ENCODE results near the gene ABHD2.

DNA sequence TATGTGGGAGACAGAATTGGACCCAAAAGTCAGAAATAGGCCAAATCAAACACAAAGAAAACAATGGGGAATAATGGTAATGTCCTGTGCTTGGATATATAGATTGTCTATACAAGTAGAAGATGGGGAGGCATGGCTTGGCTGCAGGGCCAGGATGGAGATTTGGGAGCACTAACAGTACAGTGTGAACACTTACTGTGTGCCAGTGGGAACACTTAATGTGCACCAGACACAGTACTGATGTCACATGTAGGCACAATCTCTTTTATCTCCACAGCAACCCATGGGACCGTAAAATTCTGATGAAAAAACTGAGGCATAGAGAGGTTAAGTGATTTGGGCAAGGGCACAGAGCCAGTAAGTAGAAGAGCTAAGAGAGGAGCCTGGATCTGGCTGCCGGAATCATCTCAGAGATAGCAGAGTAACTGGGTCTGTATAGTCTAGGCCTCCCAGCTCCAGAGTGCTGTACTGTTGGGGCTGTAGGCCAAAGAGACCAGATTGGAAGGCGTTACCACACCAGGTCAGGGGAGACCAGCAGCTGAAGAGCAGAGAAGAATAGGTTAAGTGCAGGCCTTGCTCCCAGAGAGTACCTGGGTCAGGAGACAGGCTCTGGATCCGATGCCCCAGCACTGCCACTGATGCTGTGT is 69.8 kb downstream of the ABHD2 start:
- TF ChIP-seq POLR2AphosphoS5 (IDR thresholded peaks at IDR 0.05; ENCODE audit: low read depth, low read length) (no peak), TAF1 (IDR thresholded peaks at IDR 0.05; ENCODE audit: borderline replicate concordance, insufficient read depth, low read length) (no peak), REST (IDR thresholded peaks at IDR 0.05; ENCODE audit: insufficient read depth in 1 of 2, low read depth in 2 of 2, low read length in 2 of 2) (no peak), SIN3A (IDR thresholded peaks at IDR 0.05; ENCODE audit: borderline replicate concordance, insufficient read depth, low read length) (no peak), FOXP2 (optimal IDR thresholded peaks at IDR 0.05; ENCODE audit: borderline replicate concordance, extremely low read depth, extremely low read length, insufficient read depth) (no peak)
